ENCODE data around the gene KRT4.

The KRT4 gene

GRCh38 chr12:52769946-52770345 is 44.0 kb downstream of the KRT4 start:
- H3K27me3 ChIP-seq (replicated peaks), result peaks cover 3% of the 10 kb centered on the region
- H3K36me3 ChIP-seq (replicated peaks), result no peaks in the 10 kb centered on the region
- no peak overlapping the region for H3K4me3 ChIP-seq (ENCODE audit: low read depth, low read length)
- no peak for TF ChIP-seq CTCF (IDR thresholded peaks at IDR 0.05; ENCODE audit: low read depth, low read length, missing control alignments)
- in situ Hi-C loops (cut with HindIII; ENCODE audit: low pct_ligation_motif_present, low sequenced_read_pairs), result no loop called here
- DNase-seq, result no peak
- H3K27ac ChIP-seq, result no peak overlapping the region

GRCh38 chr12:52769354-52769753 is 44.6 kb downstream of the KRT4 start:
- Histone ChIP-seq H3K27me3 (replicated peaks) (peaks cover 2% of the 10 kb centered on the region), H3K4me3 (ENCODE audit: low read depth, low read length) (no peak overlapping the region), H3K36me3 (replicated peaks) (no peaks in the 10 kb centered on the region), H3K27ac (no peak overlapping the region)
- in situ Hi-C loops (cut with HindIII; ENCODE audit: low pct_ligation_motif_present, low sequenced_read_pairs), result no loop called here
- no peak for DNase-seq
- TF ChIP-seq CTCF (IDR thresholded peaks at IDR 0.05; ENCODE audit: low read depth, low read length, missing control alignments), result no peak

- TF ChIP-seq CTCF (IDR thresholded peaks at IDR 0.05; ENCODE audit: low read depth, low read length, missing control alignments), result no peak
- in situ Hi-C loops (cut with HindIII; ENCODE audit: low pct_ligation_motif_present, low sequenced_read_pairs), result no loop called here
- H3K27me3 ChIP-seq (replicated peaks), result peaks cover 2% of the 10 kb centered on the region
- DNase-seq, result no peak
- H3K27ac ChIP-seq, result no peak overlapping the region
- H3K36me3 ChIP-seq (replicated peaks), result no peaks in the 10 kb centered on the region
- no peak overlapping the region for H3K4me3 ChIP-seq (ENCODE audit: low read depth, low read length)
These were observed 45.3 kb downstream of the KRT4 start for GRCh38 chr12:52768479-52769200.

- TF ChIP-seq CTCF (IDR thresholded peaks at IDR 0.05; ENCODE audit: low read depth, low read length, missing control alignments), result no peak
- Histone ChIP-seq H3K27me3 (replicated peaks) (peaks cover 2% of the 10 kb centered on the region), H3K36me3 (replicated peaks) (no peaks in the 10 kb centered on the region), H3K4me3 (ENCODE audit: low read depth, low read length) (no peak overlapping the region), H3K27ac (no peak overlapping the region)
- no peak for DNase-seq
- in situ Hi-C loops (cut with HindIII; ENCODE audit: low pct_ligation_motif_present, low sequenced_read_pairs), result no loop called here
These were observed 46.5 kb downstream of the KRT4 start for GRCh38 chr12:52767427-52767826.

- Histone ChIP-seq H3K27me3 (replicated peaks) (peaks cover 1% of the 10 kb centered on the region), H3K27ac (no peak overlapping the region), H3K36me3 (replicated peaks) (no peaks in the 10 kb centered on the region), H3K4me3 (ENCODE audit: low read depth, low read length) (no peak overlapping the region)
- TF ChIP-seq CTCF (IDR thresholded peaks at IDR 0.05; ENCODE audit: low read depth, low read length, missing control alignments), result no peak
- no peak for DNase-seq
- in situ Hi-C loops (cut with HindIII; ENCODE audit: low pct_ligation_motif_present, low sequenced_read_pairs), result no loop called here
These were observed 46.9 kb downstream of the KRT4 start for GRCh38 chr12:52767020-52767379.

All from brain microvascular endothelial cell (primary cell).